ENCODE results near the gene ZBTB7C.

GRCh38 chr18:48418539-48419276 is 9.5 kb upstream of the ZBTB7C start:
- TF ChIP-seq CTCF (IDR thresholded peaks at IDR 0.05) (no peak), POLR2AphosphoS5 (IDR thresholded peaks at IDR 0.05) (no peak), POLR2A (IDR thresholded peaks at IDR 0.05) (no peak)
